H1 (cell line): ENCODE results near the gene LRTM2. TPM values are rescaled to one million over a fixed set of nuclear protein-coding genes. Genes with fewer than 3 reads are reported as not detected.
A peak's percentile ranks its signal among the peaks of the same experiment; 100 is the strongest.

Experiments used
- CTCF ChIA-PET: fragments of 300-600 bp; sonication (Branson Sonifier 250); formaldehyde crosslinking; loops from one replicate; lab custom pipeline; 2021; ENCODE audit not compliant: partially characterized antibody; lab: Charles Lee
- POLR2A ChIA-PET: fragments of 300-600 bp; sonication (Branson Sonifier 250); formaldehyde crosslinking; loops from one replicate; lab custom pipeline; 2021; ENCODE audit warnings: inconsistent platforms; ENCODE audit not compliant: partially characterized antibody; lab: Charles Lee
- DNase-seq, 2 experiments: peaks; one replicate each; pipeline versions ENCODE4 v3.0.0 to v3.0.0-alpha.2; 2010 to 2022; ENCODE audit warnings: low spot score in 2 of 2, low read depth in 1 of 2, mixed read lengths in 1 of 2
- FAIRE-seq: peaks from 2 replicates; lab custom pipeline; 2011; peaks lifted over from hg19 to GRCh38; lab: Jason Lieb, UNC
- H2AFZ ChIP-seq: 2 replicates; pipeline ENCODE4 v1.8.1; 2012; ENCODE audit warnings: low read length, inconsistent platforms
- H2AK5ac ChIP-seq: 2 replicates; pipeline ENCODE4 v1.6.1; 2013; ENCODE audit warnings: low read depth, low read length
- H2BK120ac ChIP-seq: replicated peaks from 2 replicates; pipeline ENCODE3; 2013; ENCODE audit warnings: low read depth, low read length, inconsistent platforms
- H2BK12ac ChIP-seq: 2 replicates; pipeline ENCODE4 v1.6.1; 2013; ENCODE audit warnings: low read depth, low read length
- H2BK15ac ChIP-seq: 2 replicates; pipeline ENCODE4 v1.6.1; 2013; ENCODE audit warnings: low read length
- H2BK20ac ChIP-seq: 2 replicates; pipeline ENCODE4 v1.6.1; 2013; ENCODE audit warnings: low read length
- H2BK5ac ChIP-seq: 2 replicates; pipeline ENCODE4 v1.6.1; 2013; ENCODE audit warnings: low read depth, low read length
- H3K14ac ChIP-seq: 2 replicates; pipeline ENCODE4 v1.6.1; 2013; ENCODE audit warnings: inconsistent platforms; ENCODE audit not compliant: insufficient read length
- H3K18ac ChIP-seq: 2 replicates; pipeline ENCODE4 v1.6.1; 2013; ENCODE audit warnings: low read length; ENCODE audit errors: extremely low read depth
- H3K23ac ChIP-seq: 2 replicates; pipeline ENCODE4 v1.6.1; 2013; ENCODE audit warnings: inconsistent platforms; ENCODE audit not compliant: insufficient read length
- H3K23me2 ChIP-seq: 2 replicates; pipeline ENCODE4 v1.6.1; 2013; ENCODE audit warnings: low read depth, low read length
- H3K27ac ChIP-seq: 2 replicates; pipeline ENCODE4 v1.6.1; 2011; ENCODE audit warnings: low read depth, low read length, inconsistent platforms
- H3K27me3 ChIP-seq, 4 experiments: replicated peaks in 1 of 4; 1 replicate in 1 of 4; 2 replicates in 3 of 4; pipeline versions ENCODE4 v1.6.1 to v1.8.1; 2011 to 2013; ENCODE audit warnings: low read length in 3 of 4, mild to moderate bottlenecking in 3 of 4, inconsistent platforms in 2 of 4, mixed read lengths in 2 of 4, moderate library complexity in 1 of 4; ENCODE audit not compliant: control insufficient read depth in 3 of 4, insufficient read depth in 3 of 4; ENCODE audit errors: extremely low read depth in 1 of 4
- H3K36me3 ChIP-seq, 4 experiments: 2 replicates each; pipeline versions ENCODE4 v1.6.1 to v1.8.1; 2011 to 2013; ENCODE audit warnings: mild to moderate bottlenecking in 4 of 4, low read length in 3 of 4, moderate library complexity in 2 of 4, control low read depth in 1 of 4, inconsistent platforms in 1 of 4; ENCODE audit not compliant: insufficient read depth in 4 of 4, control insufficient read depth in 2 of 4
- H3K4ac ChIP-seq: replicated peaks from 2 replicates; pipeline ENCODE3; 2013; ENCODE audit warnings: low read length, low read depth, mixed read lengths, inconsistent platforms; ENCODE audit not compliant: insufficient read length
- H3K4me1 ChIP-seq, 4 experiments: replicated peaks in 1 of 4; 1 replicate in 1 of 4; 2 replicates in 3 of 4; pipeline versions ENCODE4 v1.6.1 to v1.8.1; 2011 to 2013; ENCODE audit warnings: low read length in 3 of 4, inconsistent platforms in 2 of 4, mixed read lengths in 1 of 4; ENCODE audit not compliant: insufficient read depth in 4 of 4, control insufficient read depth in 3 of 4
- H3K4me2 ChIP-seq, 2 experiments: 2 replicates each; pipeline versions ENCODE4 v1.6.1 to v1.8.1; 2011 to 2013; ENCODE audit warnings: low read depth in 2 of 2, low read length in 2 of 2, control low read depth in 1 of 2, inconsistent platforms in 1 of 2, mild to moderate bottlenecking in 1 of 2; ENCODE audit not compliant: insufficient read depth in 1 of 2
- H3K4me3 ChIP-seq, 4 experiments: fragments of 200-600, 300-600 bp in 1 of 4; sonication (generic), shearing (Covaris generic), sonication (Bioruptor Twin) in 1 of 4; 2 replicates each; pipeline versions ENCODE4 v1.5.1 to v1.8.1; 2011 to 2016; ENCODE audit warnings: low read length in 4 of 4, low read depth in 3 of 4, control low read depth in 2 of 4, inconsistent platforms in 2 of 4, mild to moderate bottlenecking in 2 of 4, mixed read lengths in 1 of 4, moderate library complexity in 1 of 4; ENCODE audit not compliant: insufficient read depth in 2 of 4; ENCODE audit errors: extremely low read depth in 1 of 4
- H3K56ac ChIP-seq: replicated peaks from 2 replicates; pipeline ENCODE3; 2013; ENCODE audit warnings: low read depth, mild to moderate bottlenecking, mixed read lengths, low read length, inconsistent platforms; ENCODE audit not compliant: insufficient read length
- H3K79me1 ChIP-seq: 2 replicates; pipeline ENCODE4 v1.6.1; 2013; ENCODE audit warnings: low read depth, low read length, control low read depth
- H3K79me2 ChIP-seq, 2 experiments: 2 replicates each; pipeline versions ENCODE4 v1.6.1 to v1.8.1; 2012 to 2013; ENCODE audit warnings: low read length in 2 of 2, mild to moderate bottlenecking in 2 of 2, inconsistent platforms in 1 of 2; ENCODE audit not compliant: insufficient read depth in 2 of 2, control insufficient read depth in 1 of 2
- H3K9ac ChIP-seq, 4 experiments: replicated peaks in 1 of 4; 1 replicate in 1 of 4; 2 replicates in 3 of 4; pipeline versions ENCODE4 v1.6.1 to v1.8.1; 2011 to 2013; ENCODE audit warnings: low read depth in 3 of 4, low read length in 3 of 4, control low read depth in 2 of 4, mild to moderate bottlenecking in 2 of 4, moderate library complexity in 2 of 4, inconsistent platforms in 1 of 4; ENCODE audit errors: extremely low read depth in 1 of 4
- H3K9me3 ChIP-seq, 2 experiments: 2 replicates each; pipeline versions ENCODE4 v1.6.1 to v1.8.1; 2012 to 2013; ENCODE audit warnings: mild to moderate bottlenecking in 2 of 2, moderate library complexity in 2 of 2, control low read depth in 1 of 2, inconsistent platforms in 1 of 2, low read depth in 1 of 2, low read length in 1 of 2, mixed read lengths in 1 of 2; ENCODE audit not compliant: insufficient read depth in 2 of 2
- H4K20me1 ChIP-seq, 2 experiments: replicated peaks in 1 of 2; 2 replicates each; pipeline versions ENCODE3 to v1.8.1; 2011 to 2013; ENCODE audit warnings: inconsistent platforms in 2 of 2, low read length in 2 of 2, mild to moderate bottlenecking in 1 of 2; ENCODE audit not compliant: insufficient read depth in 2 of 2, control insufficient read depth in 1 of 2
- H4K5ac ChIP-seq: 2 replicates; pipeline ENCODE4 v1.6.1; 2013; ENCODE audit warnings: low read length, low read depth, mixed read lengths, inconsistent platforms; ENCODE audit not compliant: insufficient read length
- H4K8ac ChIP-seq: 2 replicates; pipeline ENCODE4 v1.8.0; 2013; ENCODE audit warnings: mild to moderate bottlenecking, moderate library complexity, low read length, inconsistent platforms; ENCODE audit not compliant: insufficient read depth; ENCODE audit errors: extremely low read depth
- H4K91ac ChIP-seq: replicated peaks from 2 replicates; pipeline ENCODE3; 2013; ENCODE audit warnings: low read length, mixed read lengths, inconsistent platforms; ENCODE audit not compliant: insufficient read length
- ASH2L ChIP-seq: fragments of 200-600, 300-600 bp; sonication (generic); IDR thresholded peaks from one replicate; pipeline ENCODE4 v1.7.1; 2017; ENCODE audit warnings: low read length
- BACH1 ChIP-seq: IDR thresholded peaks from 2 replicates; pipeline ENCODE4 v1.6.1; 2012; ENCODE audit warnings: low read length, improper control_type of control experiment
- CBX5 ChIP-seq: fragments of 300-800, 300-1000 bp; sonication (generic); IDR thresholded peaks from 2 replicates; pipeline ENCODE4 v1.7.1; 2016; ENCODE audit warnings: antibody characterized with exemption, low read length, low read depth
- CHD2 ChIP-seq: IDR thresholded peaks from 2 replicates; pipeline ENCODE4 v1.6.1; 2012; ENCODE audit warnings: low read length, improper control_type of control experiment
- EZH2 ChIP-seq: fragments of 200-600 bp; sonication (generic); IDR thresholded peaks from 2 replicates; pipeline ENCODE4 v1.7.1; 2012; ENCODE audit warnings: low read depth, mild to moderate bottlenecking, moderate library complexity, low read length, inconsistent platforms; ENCODE audit not compliant: severe bottlenecking
- PHF8 ChIP-seq: fragments of 200-600 bp; sonication (generic); conservative IDR thresholded peaks from 2 replicates; pipeline ENCODE4 v1.7.1; 2012; ENCODE audit warnings: low read depth, mild to moderate bottlenecking, inconsistent platforms, low read length, moderate library complexity
- POU5F1 ChIP-seq: IDR thresholded peaks from 2 replicates; pipeline ENCODE4 v1.6.1; 2011; ENCODE audit warnings: low read depth, mild to moderate bottlenecking, low read length, moderate library complexity
- SP4 ChIP-seq: IDR thresholded peaks from 2 replicates; pipeline ENCODE4 v1.6.1; 2012; ENCODE audit warnings: low read length, inconsistent platforms
- TAF7 ChIP-seq: optimal IDR thresholded peaks from 2 replicates; pipeline ENCODE3; 2011; ENCODE audit warnings: low read depth, mild to moderate bottlenecking, inconsistent platforms, low read length, moderate library complexity, borderline replicate concordance
- TBP ChIP-seq: IDR thresholded peaks from 2 replicates; pipeline ENCODE4 v1.6.1; 2011; ENCODE audit warnings: low read depth, low read length, improper control_type of control experiment
- TEAD4 ChIP-seq: IDR thresholded peaks from 2 replicates; pipeline ENCODE4 v1.6.1; 2012; ENCODE audit warnings: low read depth, low read length, inconsistent platforms, mixed read lengths
- WGBS, 2 experiments: shearing (Covaris generic) in 1 of 2; methylation state at CpG; one replicate each; pipeline versions ENCODE4 v1.1.6 to v1.1.7; 2013 to 2015; ENCODE audit warnings: low lambda C conversion rate in 2 of 2, mixed read lengths in 2 of 2, inconsistent platforms in 1 of 2, low coverage in 1 of 2, missing lambda C conversion rate in 1 of 2; ENCODE audit not compliant: insufficient replicate concordance in 2 of 2, insufficient coverage in 1 of 2, insufficient read length in 1 of 2; ENCODE audit errors: extremely low coverage in 1 of 2, missing lambda C conversion rate in 1 of 2; 5-methylcytosine and 5-hydroxymethylcytosine counted together
- polyA plus RNA-seq, 7 experiments: library from polyadenylated mRNA; depleted of rRNA in 3 of 7; stranded (reverse) in 5 of 7; unstranded in 2 of 7; fragments of >200 nt in 5 of 7; fragments of 200-250 nt in 2 of 7; gene quantifications; 1 replicate in 5 of 7; 2 replicates in 1 of 7; 4 replicates in 1 of 7; pipeline versions ENCODE4 v1.2.1 to v1.2.3, GENCODE V29; 2011 to 2013; ENCODE audit warnings: missing spikeins in 2 of 7, mixed read lengths in 2 of 7
- total RNA-seq: library from RNA; stranded (reverse); fragmentation: NEBNext Ultra II Directional; extraction: Animal tissue kit (Norgen Biotek cat#: 25700); gene quantifications from 2 replicates; pipeline ENCODE4 v1.2.1, GENCODE V29; 2021
- TF ChIP-seq, protein P1 (sequence below): IDR thresholded peaks from 2 replicates; pipeline ENCODE4 v1.6.1; 2012; ENCODE audit warnings: inconsistent platforms
- TF ChIP-seq, protein P2 (sequence below): IDR thresholded peaks from 2 replicates; pipeline ENCODE4 v1.6.1; 2012; ENCODE audit warnings: low read length, inconsistent platforms

LRTM2 gene
- total and polyA plus RNA-seq, 2 of the 8 experiments (the other 6 are each of a cell fraction or from before 2014, with no cell fraction given), result 0.06 TPM; not detected in 1

DNA sequence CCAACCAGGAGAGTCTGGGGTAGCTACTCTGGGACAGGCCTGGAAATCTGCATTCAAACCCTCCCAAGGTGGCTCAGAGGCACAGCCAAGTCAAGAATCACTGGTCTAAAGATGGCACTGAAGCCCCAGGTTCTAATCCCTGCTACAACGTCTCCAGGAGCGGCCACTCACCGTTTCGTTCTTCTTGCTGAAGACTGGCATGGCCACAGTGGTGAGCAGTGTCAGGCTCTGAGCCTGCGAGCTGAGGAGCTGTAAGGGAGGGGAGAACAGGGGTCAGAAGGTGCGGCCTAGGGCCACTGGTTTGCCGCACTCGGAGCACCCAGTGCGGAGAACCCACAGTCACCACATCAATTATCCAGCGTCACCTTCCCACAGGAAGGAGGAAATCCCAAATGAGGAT lies 59.3 kb downstream of the LRTM2 start:
- FAIRE-seq, result no peak
- DNase-seq, result peak in 1 of 2 experiments; percentile 27
- no peaks in the 10 kb centered on the region for H3K27me3 ChIP-seq
- WGBS, 2 experiments, result 80% methylated on average over 10 of the region's 10 CpGs; no CpG with 5 or more reads in 1 of the 2 experiments
- no peak overlapping the region for H3K14ac ChIP-seq
- no peak overlapping the region for H4K5ac ChIP-seq
- no peak overlapping the region for H2AK5ac ChIP-seq
- no peaks in the 10 kb centered on the region for H3K79me2 ChIP-seq
- H4K20me1 ChIP-seq, result no peaks in the 10 kb centered on the region
- H2BK12ac ChIP-seq, result no peak overlapping the region
- no peaks in the 10 kb centered on the region for H3K36me3 ChIP-seq
- no peaks in the 10 kb centered on the region for H3K4me1 ChIP-seq
- no peak overlapping the region for H2BK20ac ChIP-seq
- no peak overlapping the region for H3K4ac ChIP-seq
- H4K91ac ChIP-seq, result no peak overlapping the region
- no peak overlapping the region for H3K18ac ChIP-seq
- H2BK120ac ChIP-seq, result no peak overlapping the region
- H3K27ac ChIP-seq, result no peak overlapping the region
- H2BK5ac ChIP-seq, result no peak overlapping the region
- no peaks in the 10 kb centered on the region for H3K79me1 ChIP-seq
- H3K23ac ChIP-seq, result no peak overlapping the region
- H2AFZ ChIP-seq, result no peak overlapping the region
- H3K4me2 ChIP-seq, result no peak overlapping the region
- H3K4me3 ChIP-seq, result no peak overlapping the region
- H3K56ac ChIP-seq, result no peak overlapping the region
- ChIA-PET CTCF (interaction anchor here (0.6 to 2.3 kb wide), 5 partner anchors 13 to 332 kb away, joined by 3 to 10 read pairs (median 3); no protein-coding TSS in a partner anchor), POLR2A (no interaction called here)
- no peak overlapping the region for H3K9ac ChIP-seq
- no peaks in the 10 kb centered on the region for H3K23me2 ChIP-seq
- no peak overlapping the region for H4K8ac ChIP-seq
- no peak overlapping the region for H2BK15ac ChIP-seq
- no peaks in the 10 kb centered on the region for H3K9me3 ChIP-seq
- no peak for TF ChIP-seq TBP
- TF ChIP-seq SP4, result no peak
- no peak for TF ChIP-seq CBX5
- TF ChIP-seq, protein P1, sequence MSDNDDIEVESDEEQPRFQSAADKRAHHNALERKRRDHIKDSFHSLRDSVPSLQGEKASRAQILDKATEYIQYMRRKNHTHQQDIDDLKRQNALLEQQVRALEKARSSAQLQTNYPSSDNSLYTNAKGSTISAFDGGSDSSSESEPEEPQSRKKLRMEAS, result no peak
- TF ChIP-seq, protein P2, sequence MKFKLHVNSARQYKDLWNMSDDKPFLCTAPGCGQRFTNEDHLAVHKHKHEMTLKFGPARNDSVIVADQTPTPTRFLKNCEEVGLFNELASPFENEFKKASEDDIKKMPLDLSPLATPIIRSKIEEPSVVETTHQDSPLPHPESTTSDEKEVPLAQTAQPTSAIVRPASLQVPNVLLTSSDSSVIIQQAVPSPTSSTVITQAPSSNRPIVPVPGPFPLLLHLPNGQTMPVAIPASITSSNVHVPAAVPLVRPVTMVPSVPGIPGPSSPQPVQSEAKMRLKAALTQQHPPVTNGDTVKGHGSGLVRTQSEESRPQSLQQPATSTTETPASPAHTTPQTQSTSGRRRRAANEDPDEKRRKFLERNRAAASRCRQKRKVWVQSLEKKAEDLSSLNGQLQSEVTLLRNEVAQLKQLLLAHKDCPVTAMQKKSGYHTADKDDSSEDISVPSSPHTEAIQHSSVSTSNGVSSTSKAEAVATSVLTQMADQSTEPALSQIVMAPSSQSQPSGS, result no peak
- no peak for TF ChIP-seq TAF7
- TF ChIP-seq PHF8, result no peak
- no peak for TF ChIP-seq CHD2
- TF ChIP-seq POU5F1, result no peak
- no peak for TF ChIP-seq EZH2
- no peak for TF ChIP-seq BACH1
- no peak for TF ChIP-seq ASH2L
- TF ChIP-seq TEAD4, result no peak
